ENCODE results near the gene PTPRO.
A peak's percentile ranks its signal among the peaks of the same experiment; 100 is the strongest.

PTPRO gene

DNA sequence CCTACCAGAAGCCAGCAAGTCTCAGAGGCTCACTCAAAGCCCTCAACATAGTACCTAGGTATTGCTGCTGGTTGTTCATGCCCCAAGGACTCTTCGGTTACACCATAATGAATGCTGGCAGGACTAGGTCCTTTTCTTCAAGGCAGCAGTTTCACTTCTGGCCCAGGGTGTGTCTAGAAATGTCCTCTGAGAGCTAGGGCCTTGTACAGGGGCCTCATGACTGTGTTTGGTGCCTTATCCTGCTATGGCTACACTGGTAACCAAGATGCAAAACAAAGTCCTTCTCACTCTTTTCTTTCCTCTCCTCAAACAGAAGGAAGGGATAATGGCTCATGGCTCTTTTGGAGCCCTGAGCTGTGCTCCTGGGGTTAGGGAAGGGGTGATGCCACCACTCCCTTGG, 15.2 kb upstream of the PTPRO start:
- TF ChIP-seq, protein P1, sequence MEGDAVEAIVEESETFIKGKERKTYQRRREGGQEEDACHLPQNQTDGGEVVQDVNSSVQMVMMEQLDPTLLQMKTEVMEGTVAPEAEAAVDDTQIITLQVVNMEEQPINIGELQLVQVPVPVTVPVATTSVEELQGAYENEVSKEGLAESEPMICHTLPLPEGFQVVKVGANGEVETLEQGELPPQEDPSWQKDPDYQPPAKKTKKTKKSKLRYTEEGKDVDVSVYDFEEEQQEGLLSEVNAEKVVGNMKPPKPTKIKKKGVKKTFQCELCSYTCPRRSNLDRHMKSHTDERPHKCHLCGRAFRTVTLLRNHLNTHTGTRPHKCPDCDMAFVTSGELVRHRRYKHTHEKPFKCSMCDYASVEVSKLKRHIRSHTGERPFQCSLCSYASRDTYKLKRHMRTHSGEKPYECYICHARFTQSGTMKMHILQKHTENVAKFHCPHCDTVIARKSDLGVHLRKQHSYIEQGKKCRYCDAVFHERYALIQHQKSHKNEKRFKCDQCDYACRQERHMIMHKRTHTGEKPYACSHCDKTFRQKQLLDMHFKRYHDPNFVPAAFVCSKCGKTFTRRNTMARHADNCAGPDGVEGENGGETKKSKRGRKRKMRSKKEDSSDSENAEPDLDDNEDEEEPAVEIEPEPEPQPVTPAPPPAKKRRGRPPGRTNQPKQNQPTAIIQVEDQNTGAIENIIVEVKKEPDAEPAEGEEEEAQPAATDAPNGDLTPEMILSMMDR (IDR thresholded peaks at IDR 0.05; ENCODE audit: unreplicated experiment in 3 of 3), result no peak

DNA sequence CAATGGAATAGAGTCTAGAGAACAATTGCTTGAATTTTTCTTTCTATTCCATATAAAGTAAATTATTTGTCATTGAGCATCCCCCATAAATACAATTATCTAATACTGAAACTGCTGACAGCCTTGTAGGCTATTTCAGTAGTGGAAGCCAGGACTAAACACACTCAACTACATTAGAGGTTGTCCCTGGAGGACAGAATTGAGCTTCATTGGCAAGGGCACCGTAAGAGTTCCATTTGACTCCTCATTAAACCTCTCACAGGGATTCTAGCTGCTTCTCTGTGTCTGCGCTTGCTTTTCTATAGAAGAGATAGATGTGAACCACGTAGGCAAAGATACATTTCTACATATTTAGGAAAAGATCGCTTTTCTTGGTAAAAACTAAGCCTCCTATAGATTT, 3.5 kb upstream of the PTPRO start:
- no peak overlapping the region for H3K4me3 Mint-ChIP-seq
- TF ChIP-seq, protein P1 (IDR thresholded peaks at IDR 0.05; ENCODE audit: unreplicated experiment in 3 of 3), result no peak
- H3K9me3 Mint-ChIP-seq, result no peaks in the 10 kb centered on the region
- peaks cover 5% of the 10 kb centered on the region for H3K4me1 Mint-ChIP-seq
- H3K27me3 Mint-ChIP-seq (ENCODE audit: low read depth), result peaks cover 33% of the 10 kb centered on the region
- no peaks in the 10 kb centered on the region for H3K36me3 Mint-ChIP-seq (ENCODE audit: low read depth)
- no peak overlapping the region for H3K27ac Mint-ChIP-seq

More for the DNA sequence above, 15.2 kb upstream of the PTPRO start:
- H3K27me3 Mint-ChIP-seq (ENCODE audit: low read depth), result peaks cover 10% of the 10 kb centered on the region
- no peaks in the 10 kb centered on the region for H3K4me1 Mint-ChIP-seq
- H3K9me3 Mint-ChIP-seq, result peaks cover 17% of the 10 kb centered on the region
- no peaks in the 10 kb centered on the region for H3K36me3 Mint-ChIP-seq (ENCODE audit: low read depth)
- no peak overlapping the region for H3K27ac Mint-ChIP-seq
- no peak overlapping the region for H3K4me3 Mint-ChIP-seq

- Mint-ChIP-seq H3K4me1 (peaks cover 10% of the 10 kb centered on the region), H3K9me3 (no peaks in the 10 kb centered on the region), H3K36me3 (ENCODE audit: low read depth) (peaks cover 4% of the 10 kb centered on the region), H3K27ac (no peak overlapping the region), H3K27me3 (ENCODE audit: low read depth) (peaks cover 44% of the 10 kb centered on the region), H3K4me3 (peak overlapping the region; percentile 35 to 79 (median 75))
- TF ChIP-seq, protein P1 (IDR thresholded peaks at IDR 0.05; ENCODE audit: unreplicated experiment in 3 of 3), result no peak
Measured at GRCh38 chr12:15320881-15321280, 1.4 kb upstream of the PTPRO start.

GRCh38 chr12:15323480-15323879, 1.2 kb downstream of the PTPRO start:
- peak overlapping the region in 2 of 3 experiments; percentile 10 to 65 for H3K27ac Mint-ChIP-seq
- TF ChIP-seq, protein P1 (IDR thresholded peaks at IDR 0.05; ENCODE audit: unreplicated experiment in 3 of 3), result no peak
- H3K9me3 Mint-ChIP-seq, result no peaks in the 10 kb centered on the region
- peak overlapping the region; percentile 75 to 94 (median 82) for H3K4me3 Mint-ChIP-seq
- peaks cover 53% of the 10 kb centered on the region for H3K27me3 Mint-ChIP-seq (ENCODE audit: low read depth)
- peaks cover 13% of the 10 kb centered on the region for H3K4me1 Mint-ChIP-seq
- peaks cover 12% of the 10 kb centered on the region for H3K36me3 Mint-ChIP-seq (ENCODE audit: low read depth)

GRCh38 chr12:15329891-15330290, 7.6 kb downstream of the PTPRO start:
- Mint-ChIP-seq H3K27me3 (ENCODE audit: low read depth) (peaks cover 15% of the 10 kb centered on the region), H3K4me1 (peaks cover 8% of the 10 kb centered on the region), H3K4me3 (peak overlapping the region in 2 of 3 experiments; percentile 12 to 42), H3K36me3 (ENCODE audit: low read depth) (peaks cover 8% of the 10 kb centered on the region), H3K27ac (peak overlapping the region in 1 of 3 experiments; percentile 35), H3K9me3 (no peaks in the 10 kb centered on the region)
- TF ChIP-seq, protein P1 (IDR thresholded peaks at IDR 0.05; ENCODE audit: unreplicated experiment in 3 of 3), result no peak

- H3K36me3 Mint-ChIP-seq (ENCODE audit: low read depth), result no peaks in the 10 kb centered on the region
- no peak overlapping the region for H3K27ac Mint-ChIP-seq
Measured at GRCh38 chr12:15334225-15334624, 11.9 kb downstream of the PTPRO start.

More at GRCh38 chr12:15334225-15334624, 11.9 kb downstream of the PTPRO start:
- Mint-ChIP-seq H3K4me1 (no peaks in the 10 kb centered on the region), H3K4me3 (no peak overlapping the region), H3K9me3 (no peaks in the 10 kb centered on the region), H3K27me3 (ENCODE audit: low read depth) (peaks cover 4% of the 10 kb centered on the region)
- TF ChIP-seq, protein P1 (IDR thresholded peaks at IDR 0.05; ENCODE audit: unreplicated experiment in 3 of 3), result no peak
